PC-3 (cell line): Measurements from ENCODE around the gene EEF1A2. TPM values are rescaled to one million over a fixed set of nuclear protein-coding genes. Genes with fewer than 3 reads are reported as not detected.

Experiments
- ATAC-seq: fragments of 200-7000 bp; cut with Tn5 transposase; 2 replicates; pipeline ENCODE4 v1.9.1; 2020; ENCODE audit warnings: mild to moderate bottlenecking, moderate library complexity
- BruUV-seq: library from RNA; stranded (reverse); fragments of 400-500 nt; replicated peaks from 2 replicates; lab custom pipeline; 2021; lab: Mats Ljungman, UMichigan
- CTCF ChIA-PET: fragments of 300-600 bp; sonication (Branson Sonifier 250); formaldehyde crosslinking; loops from one replicate; lab custom pipeline; 2022; ENCODE audit warnings: antibody characterized with exemption; lab: Charles Lee
- POLR2A ChIA-PET: fragments of 300-600 bp; sonication (Branson Sonifier 250); formaldehyde crosslinking; loops from one replicate; lab custom pipeline; 2022; ENCODE audit warnings: antibody characterized with exemption; ENCODE audit not compliant: unreplicated experiment; lab: Charles Lee
- DNase-seq: peaks from one replicate; pipeline ENCODE4 v3.0.0-alpha.2; 2015
- H2AFZ ChIP-seq: fragments of 300-600 bp; sonication (generic); 2 replicates; pipeline ENCODE4 v1.6.0; 2016; ENCODE audit warnings: antibody characterized with exemption, low read length
- H3F3A ChIP-seq: fragments of 300-600 bp; sonication (generic); one replicate; pipeline ENCODE4 v1.6.0; 2017; ENCODE audit warnings: antibody characterized with exemption, low read length, control low read depth, mild to moderate bottlenecking; ENCODE audit not compliant: unreplicated experiment
- H3K27ac ChIP-seq: fragments of 300-600 bp; sonication (generic); 2 replicates; pipeline ENCODE4 v1.5.1; 2016; ENCODE audit warnings: mild to moderate bottlenecking, low read length
- H3K27me3 ChIP-seq: fragments of 300-600 bp; sonication (generic); 2 replicates; pipeline ENCODE4 v1.6.1; 2016; ENCODE audit warnings: low read length, mixed read lengths
- H3K36me3 ChIP-seq: fragments of 300-600 bp; sonication (generic); 2 replicates; pipeline ENCODE4 v1.6.1; 2016; ENCODE audit warnings: low read depth, mixed run types, low read length, mixed read lengths
- H3K4me1 ChIP-seq: fragments of 300-600 bp; sonication (generic); 2 replicates; pipeline ENCODE4 v1.5.1; 2016; ENCODE audit warnings: low read length; ENCODE audit not compliant: insufficient read depth
- H3K4me2 ChIP-seq: fragments of 300-600 bp; sonication (generic); 2 replicates; pipeline ENCODE4 v1.6.0; 2016; ENCODE audit warnings: low read length
- H3K4me3 ChIP-seq: fragments of 300-600 bp; sonication (generic); 2 replicates; pipeline ENCODE4 v1.5.1; 2016; ENCODE audit warnings: mild to moderate bottlenecking, low read length, mixed read lengths
- H3K79me2 ChIP-seq: fragments of 300-600 bp; sonication (generic); 2 replicates; pipeline ENCODE4 v1.6.1; 2017; ENCODE audit warnings: low read length, mixed read lengths
- H3K9ac ChIP-seq: fragments of 300-600 bp; sonication (generic); 2 replicates; pipeline ENCODE4 v1.6.0; 2016; ENCODE audit warnings: mild to moderate bottlenecking, low read length
- H3K9me2 ChIP-seq: fragments of 300-600 bp; sonication (generic); replicated peaks from 2 replicates; pipeline ENCODE4 v1.6.1; 2016; ENCODE audit warnings: mixed run types, low read length, mixed read lengths
- H3K9me3 ChIP-seq: fragments of 300-600 bp; sonication (generic); 2 replicates; pipeline ENCODE4 v1.6.1; 2016; ENCODE audit warnings: low read length, mixed read lengths
- H4K20me1 ChIP-seq: fragments of 300-600 bp; sonication (generic); 2 replicates; pipeline ENCODE4 v1.6.1; 2016; ENCODE audit warnings: low read length, mixed read lengths
- EZH2 ChIP-seq: fragments of 300-600 bp; sonication (generic); IDR thresholded peaks from one replicate; pipeline ENCODE4 v1.6.1; 2017; ENCODE audit warnings: antibody characterized with exemption, mild to moderate bottlenecking, low read length; ENCODE audit not compliant: unreplicated experiment
- EZH2phosphoT487 ChIP-seq: fragments of 300-600 bp; sonication (generic); IDR thresholded peaks from 2 replicates; pipeline ENCODE4 v1.6.1; 2018; ENCODE audit warnings: mild to moderate bottlenecking, antibody characterized with exemption, low read length, borderline replicate concordance
- intact Hi-C: fragments of 100-400 bp; cut with micrococcal nuclease; formaldehyde crosslinking; loops from 2 replicates; pipeline ENCODE4 v1.9.0; 2023
- total RNA-seq: library from RNA; depleted of rRNA; stranded (reverse); fragments of >200 nt; gene quantifications from 2 replicates; pipeline ENCODE4 v1.2.3, GENCODE V29; 2014
- TF ChIP-seq, protein P1 (sequence below): fragments of 300-600 bp; sonication (generic); conservative IDR thresholded peaks from 2 replicates; pipeline ENCODE4 v1.5.1; 2017; ENCODE audit warnings: antibody characterized with exemption, low read depth, mild to moderate bottlenecking, low read length

EEF1A2 gene
- total RNA-seq, 1 experiment from 2014 or later = 463 TPM

DNA sequence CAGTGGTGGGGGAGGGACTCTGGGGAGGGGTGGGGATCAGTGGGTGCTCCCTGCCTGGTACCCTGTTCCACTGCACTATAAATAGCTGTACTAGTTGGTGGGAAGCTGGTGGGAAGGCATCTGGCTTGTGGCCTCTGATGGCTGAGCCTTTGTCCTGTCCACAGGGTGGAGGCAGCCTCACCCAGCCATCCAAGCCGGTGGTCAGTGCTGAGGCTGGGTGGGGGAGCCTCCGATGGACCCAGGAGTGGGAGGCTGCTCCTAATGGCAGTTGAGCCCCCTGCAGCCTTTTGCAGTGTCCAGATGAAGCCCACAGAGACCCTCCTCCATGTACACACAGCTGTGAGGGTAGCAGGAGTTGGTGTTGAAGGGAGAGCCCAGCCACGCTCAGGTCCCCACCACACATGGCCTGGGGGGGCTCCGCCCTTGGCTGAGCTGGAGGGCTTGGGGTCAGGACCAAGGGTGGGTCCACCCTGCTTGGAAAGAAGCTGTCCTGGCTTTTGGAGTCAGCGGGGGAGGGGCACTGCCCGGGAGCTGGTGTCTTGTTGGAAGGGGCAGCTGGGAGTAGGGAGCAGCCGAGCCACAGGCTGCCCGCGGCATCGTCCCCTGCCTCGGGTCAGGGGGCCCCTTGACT is 24.2 kb upstream of the EEF1A2 start:
- Histone ChIP-seq H3K9me3 (no peaks in the 10 kb centered on the region), H3K27me3 (no peaks in the 10 kb centered on the region), H2AFZ (no peak overlapping the region), H3F3A (peaks cover 12% of the 10 kb centered on the region), H3K4me1 (peaks cover 13% of the 10 kb centered on the region), H3K79me2 (peaks cover 27% of the 10 kb centered on the region), H4K20me1 (peaks cover 24% of the 10 kb centered on the region), H3K27ac (no peak overlapping the region), H3K4me2 (no peak overlapping the region), H3K9me2 (no peaks in the 10 kb centered on the region), H3K36me3 (peaks cover 24% of the 10 kb centered on the region), H3K4me3 (no peak overlapping the region), H3K9ac (no peak overlapping the region)
- intact Hi-C loops = no loop called here
- no TSS peak for BruUV-seq
- no peak for ATAC-seq
- ChIA-PET CTCF (no interaction called here), POLR2A (interaction anchor here (0.6 to 1.3 kb wide), 3 partner anchors 11 to 176 kb away, joined by 3 to 4 read pairs (median 3); partner anchors contain the start of gene PTK6)
- DNase-seq = no peak
- TF ChIP-seq EZH2phosphoT487 (no peak), EZH2 (no peak)
- TF ChIP-seq, protein P1, sequence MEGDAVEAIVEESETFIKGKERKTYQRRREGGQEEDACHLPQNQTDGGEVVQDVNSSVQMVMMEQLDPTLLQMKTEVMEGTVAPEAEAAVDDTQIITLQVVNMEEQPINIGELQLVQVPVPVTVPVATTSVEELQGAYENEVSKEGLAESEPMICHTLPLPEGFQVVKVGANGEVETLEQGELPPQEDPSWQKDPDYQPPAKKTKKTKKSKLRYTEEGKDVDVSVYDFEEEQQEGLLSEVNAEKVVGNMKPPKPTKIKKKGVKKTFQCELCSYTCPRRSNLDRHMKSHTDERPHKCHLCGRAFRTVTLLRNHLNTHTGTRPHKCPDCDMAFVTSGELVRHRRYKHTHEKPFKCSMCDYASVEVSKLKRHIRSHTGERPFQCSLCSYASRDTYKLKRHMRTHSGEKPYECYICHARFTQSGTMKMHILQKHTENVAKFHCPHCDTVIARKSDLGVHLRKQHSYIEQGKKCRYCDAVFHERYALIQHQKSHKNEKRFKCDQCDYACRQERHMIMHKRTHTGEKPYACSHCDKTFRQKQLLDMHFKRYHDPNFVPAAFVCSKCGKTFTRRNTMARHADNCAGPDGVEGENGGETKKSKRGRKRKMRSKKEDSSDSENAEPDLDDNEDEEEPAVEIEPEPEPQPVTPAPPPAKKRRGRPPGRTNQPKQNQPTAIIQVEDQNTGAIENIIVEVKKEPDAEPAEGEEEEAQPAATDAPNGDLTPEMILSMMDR = no peak

DNA sequence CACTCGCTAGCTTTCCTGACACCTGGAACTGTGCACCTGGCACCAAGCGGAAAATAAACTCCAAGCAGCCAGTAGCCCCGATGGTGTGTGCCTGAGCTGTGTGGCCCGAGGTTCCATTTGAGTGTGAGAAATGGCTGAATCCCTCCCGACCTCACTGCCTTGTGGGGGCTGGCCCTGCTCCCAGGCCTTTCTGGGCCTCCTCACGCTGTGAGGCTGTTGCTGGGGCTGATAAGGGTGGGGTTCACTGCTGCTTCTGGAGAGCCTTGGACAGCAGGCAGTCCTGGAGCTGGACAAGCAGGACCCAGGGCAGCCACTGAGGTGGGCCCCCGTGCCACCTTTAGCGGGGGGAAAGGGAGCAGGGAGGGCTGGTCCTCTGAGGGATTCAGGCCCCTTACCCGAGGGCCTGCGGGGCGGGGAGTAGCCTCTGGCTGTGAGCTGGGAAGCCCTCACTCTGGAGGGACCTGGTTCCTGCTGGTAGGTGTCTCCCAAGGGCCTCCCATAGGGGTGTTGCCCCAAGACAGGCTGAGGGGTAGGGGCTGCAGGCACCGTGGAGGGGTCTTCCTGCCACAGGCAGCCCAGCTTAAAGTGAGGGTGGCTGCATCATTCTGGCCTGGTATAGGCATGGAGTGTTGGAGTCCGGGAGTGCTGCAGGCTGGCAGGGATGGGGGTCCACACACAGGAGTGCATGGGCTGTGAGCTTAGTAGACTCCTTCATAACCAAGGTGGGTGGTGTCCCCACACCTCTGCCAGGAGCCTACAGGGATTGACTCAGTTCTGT is 23.4 kb upstream of the EEF1A2 start:
- intact Hi-C loops = no loop called here
- POLR2A ChIA-PET = interaction anchor here (1.4 kb wide), 1 partner anchor 14 kb away, joined by 8 read pairs; the partner anchor contains the start of gene PTK6
- H3F3A ChIP-seq = peaks cover 10% of the 10 kb centered on the region
- H3K9me3 ChIP-seq = no peaks in the 10 kb centered on the region
- H3K4me3 ChIP-seq = peak overlapping the region; percentile 99
- DNase-seq = no peak
- no peak overlapping the region for H3K9ac ChIP-seq
- TF ChIP-seq EZH2 = no peak
- TF ChIP-seq, protein P1 = no peak
- no peak for TF ChIP-seq EZH2phosphoT487
- no peak for ATAC-seq
- H4K20me1 ChIP-seq = peaks cover 24% of the 10 kb centered on the region
- H3K4me1 ChIP-seq = peaks cover 13% of the 10 kb centered on the region
- H3K9me2 ChIP-seq = no peaks in the 10 kb centered on the region
- peaks cover 24% of the 10 kb centered on the region for H3K36me3 ChIP-seq
- CTCF ChIA-PET = no interaction called here
- BruUV-seq = no TSS peak
- H3K27ac ChIP-seq = no peak overlapping the region
- H3K79me2 ChIP-seq = peaks cover 27% of the 10 kb centered on the region
- H3K27me3 ChIP-seq = no peaks in the 10 kb centered on the region
- H2AFZ ChIP-seq = no peak overlapping the region
- H3K4me2 ChIP-seq = peak overlapping the region; percentile 93
